ENCODE data around the gene MYRF. TPM values are rescaled to one million over a fixed set of nuclear protein-coding genes. Genes with fewer than 3 reads are reported as not detected.

MYRF gene
- total and polyA plus RNA-seq, 8 donors, result 6.4 to 527 (median 59.7) TPM

DNA sequence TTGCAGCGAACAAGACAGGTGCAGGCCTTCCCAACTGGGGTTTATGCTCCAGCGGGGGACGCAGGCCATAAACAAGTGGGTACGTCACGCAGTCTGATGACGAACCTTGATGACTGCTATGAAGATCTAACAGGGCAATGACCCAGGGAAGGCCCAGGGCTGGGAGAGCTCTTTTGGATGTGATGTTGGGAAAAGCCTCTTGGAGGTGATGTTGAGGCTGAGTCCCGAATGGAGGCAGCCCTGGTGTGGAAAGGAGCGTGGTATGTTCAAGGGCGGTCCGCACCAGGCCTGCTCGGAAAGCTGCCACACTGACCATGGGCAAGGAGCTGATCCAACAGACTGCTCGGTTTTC lies 81.5 kb downstream of the MYRF start:
- 92 to 97% (median 94%) methylated on average over 12 of the region's 12 CpGs for WGBS, 5 donors
- no peak for TF ChIP-seq POLR2A (IDR thresholded peaks at IDR 0.05)
- TF ChIP-seq EP300 (IDR thresholded peaks at IDR 0.05), result no peak
- no peak for TF ChIP-seq CTCF (IDR thresholded peaks at IDR 0.05)
- no peak for TF ChIP-seq POLR2AphosphoS5 (IDR thresholded peaks at IDR 0.05)

DNA sequence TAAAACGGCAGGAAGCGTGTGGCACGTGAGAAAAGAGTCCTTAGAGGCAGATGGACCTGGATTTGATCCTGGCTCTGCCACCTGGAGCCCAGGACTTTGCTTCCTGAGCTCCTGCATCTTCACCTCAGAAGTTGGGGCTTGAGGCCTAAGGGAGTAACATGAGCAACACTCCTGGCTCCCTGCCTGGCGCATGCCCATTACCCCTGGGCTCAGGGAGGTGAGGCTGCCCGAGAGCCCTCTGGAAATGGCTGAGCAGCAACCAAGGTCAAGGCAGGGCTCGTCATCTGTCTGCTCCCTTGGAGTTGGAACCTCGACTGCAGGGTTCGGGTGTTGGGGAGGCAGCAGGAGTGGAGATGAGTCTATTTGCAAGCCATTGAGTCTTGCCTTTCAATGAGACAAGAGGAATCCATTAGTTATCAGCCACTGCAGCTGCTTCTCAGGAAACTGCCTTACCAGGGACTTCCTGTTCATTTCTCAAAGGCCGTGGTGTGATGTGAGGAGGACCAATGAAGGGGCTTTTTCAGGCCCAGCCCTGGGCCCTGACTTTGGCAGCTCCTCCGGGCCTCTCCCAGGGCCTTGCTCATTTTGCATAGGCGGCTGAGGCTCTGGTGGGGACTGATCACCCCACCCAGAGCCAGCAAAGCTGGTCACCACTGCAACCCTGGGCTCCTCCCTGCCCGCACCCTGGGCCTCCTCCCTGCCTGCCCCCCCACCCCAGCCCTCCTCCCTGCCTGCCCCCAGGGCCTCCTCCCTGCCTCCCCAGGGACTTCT lies 82.0 kb downstream of the MYRF start:
- intact Hi-C loops (cut with DNase I; ENCODE audit: low total_unique reads), result no loop called here
- TF ChIP-seq POLR2AphosphoS5 (IDR thresholded peaks at IDR 0.05) (peak in 1 of 3 donors; percentile 8), CTCF (IDR thresholded peaks at IDR 0.05) (no peak), POLR2A (IDR thresholded peaks at IDR 0.05) (no peak), EP300 (IDR thresholded peaks at IDR 0.05) (no peak)
- Histone ChIP-seq H3K9me3 (no peaks in the 10 kb centered on the region), H3K4me3 (no peak overlapping the region), H3K4me1 (peaks cover 1 to 66% (median 10%) of the 10 kb centered on the region in 4 donors), H3K36me3 (peaks cover 0 to 19% (median 0%) of the 10 kb centered on the region in 4 donors), H3K27me3 (no peaks in the 10 kb centered on the region), H3K27ac (peak overlapping the region; percentile 11 to 76 (median 60))
- WGBS, 5 donors, result 54 to 65% (median 59%) methylated on average over 10 to 12 of the region's 12 CpGs
- DNase-seq, result peak in 1 of 2 donors; percentile 83

More for the DNA sequence above, 81.5 kb downstream of the MYRF start:
- Histone ChIP-seq H3K36me3 (peaks cover 0 to 14% (median 0%) of the 10 kb centered on the region in 4 donors), H3K9me3 (no peaks in the 10 kb centered on the region), H3K27me3 (peaks cover 0 to 5% (median 0%) of the 10 kb centered on the region in 3 donors), H3K27ac (peak overlapping the region in 3 of 5 donors; percentile 59 to 76 (median 67)), H3K4me3 (no peak overlapping the region), H3K4me1 (peaks cover 7 to 71% (median 15%) of the 10 kb centered on the region in 4 donors)
- DNase-seq, result no peak
- intact Hi-C loops (cut with DNase I; ENCODE audit: low total_unique reads), result no loop called here

DNA sequence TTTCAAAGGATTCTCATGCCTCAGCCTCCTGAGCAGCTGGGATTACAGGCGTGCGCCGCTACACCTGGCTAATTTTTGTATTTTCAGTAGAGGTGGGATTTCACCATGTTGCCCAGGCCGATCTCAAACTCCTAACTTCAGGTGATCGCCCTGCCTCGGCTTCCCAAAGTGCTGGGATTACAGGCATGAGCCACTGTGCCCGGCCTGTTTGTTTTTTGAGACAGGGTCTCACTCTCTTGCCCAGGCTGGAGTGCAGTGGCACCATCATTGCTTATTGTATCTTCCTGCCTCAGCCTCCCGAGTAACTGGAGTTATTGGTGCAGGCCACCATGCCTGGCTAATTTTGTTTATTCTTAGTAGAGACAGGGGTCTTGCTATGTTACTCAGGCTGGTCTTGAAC lies 83.8 kb downstream of the MYRF start:
- WGBS, 5 donors, result 95 to 98% (median 96%) methylated on average over 8 of the region's 8 CpGs
- intact Hi-C loops (cut with DNase I; ENCODE audit: low total_unique reads), result no loop called here
- DNase-seq, result no peak

More for the DNA sequence above, 83.8 kb downstream of the MYRF start:
- no peaks in the 10 kb centered on the region for H3K27me3 ChIP-seq
- peaks cover 0 to 37% (median 3%) of the 10 kb centered on the region in 4 donors for H3K36me3 ChIP-seq
- no peak overlapping the region for H3K4me3 ChIP-seq
- no peaks in the 10 kb centered on the region for H3K9me3 ChIP-seq
- TF ChIP-seq EP300 (IDR thresholded peaks at IDR 0.05) (no peak), POLR2AphosphoS5 (IDR thresholded peaks at IDR 0.05) (no peak), CTCF (IDR thresholded peaks at IDR 0.05) (no peak)
- H3K4me1 ChIP-seq, result peaks cover 0 to 48% (median 7%) of the 10 kb centered on the region in 4 donors
- H3K27ac ChIP-seq, result peak overlapping the region in 3 of 5 donors; percentile 38 to 76 (median 67)

Data from stomach (tissue), 9 donors.